ENCODE results near the gene ADAMTS3. TPM values are rescaled to one million over a fixed set of nuclear protein-coding genes. Genes with fewer than 3 reads are reported as not detected.

Gene ADAMTS3
- total and polyA plus RNA-seq, 2 of the 13 experiments (the other 11 are each of a cell fraction or from before 2014, with no cell fraction given) = not detected

DNA sequence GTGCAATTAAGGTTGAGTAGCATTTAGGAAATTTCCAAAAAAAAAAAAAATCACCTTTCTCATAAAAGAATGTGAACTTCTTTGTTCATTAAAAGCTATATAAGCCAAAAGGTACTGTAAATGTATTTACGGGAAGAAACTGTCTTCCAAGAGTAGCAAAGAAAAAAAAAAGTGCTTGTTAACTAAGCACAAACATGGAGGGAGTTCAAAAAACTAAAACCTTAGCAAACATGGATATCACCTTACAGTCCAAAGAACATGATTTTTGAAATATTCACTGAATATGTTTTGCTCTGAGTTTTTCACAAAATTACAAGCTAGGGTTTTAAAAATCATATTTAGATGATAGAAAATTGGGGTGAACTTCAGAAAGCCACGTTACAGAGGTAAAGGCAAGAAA is 217.5 kb downstream of the ADAMTS3 start:
- ChIA-PET POLR2A (no interaction called here), CTCF (ENCODE audit: low intra/inter-chr PET ratio, low total read pairs) (no interaction called here)
- H3K27me3 ChIP-seq (ENCODE audit: control insufficient read depth in 1 of 2, insufficient read depth in 2 of 2, low read length in 2 of 2) = no peaks in the 10 kb centered on the region
- no peak overlapping the region for H3K27ac ChIP-seq (ENCODE audit: extremely low read length, insufficient read depth, low read length)
- no peaks in the 10 kb centered on the region for H3K9me3 ChIP-seq (ENCODE audit: low read length)
- ATAC-seq = no peak
- H2AFZ ChIP-seq (ENCODE audit: low read length) = no peak overlapping the region
- H4K20me1 ChIP-seq (ENCODE audit: insufficient read depth, low read length) = no peaks in the 10 kb centered on the region
- H3K4me2 ChIP-seq (ENCODE audit: low read depth, low read length) = no peak overlapping the region
- no peak overlapping the region for H3K9ac ChIP-seq (ENCODE audit: insufficient read depth, low read depth, low read length)
- in situ Hi-C loops (cut with HindIII; ENCODE audit: extremely low pct_ligation_motif_present, low pct_unique_long_range_greater_than_20kb) (no loop called here), intact Hi-C loops (cut with micrococcal nuclease; ENCODE audit: unreplicated experiment) (no loop called here)
- no TSS peak for BruUV-seq (replicated peaks)
- DNase-seq (ENCODE audit: low spot score) = no peak
- H3K79me2 ChIP-seq (ENCODE audit: insufficient read depth, low read length) = no peaks in the 10 kb centered on the region
- H3K36me3 ChIP-seq (replicated peaks in 1 of 2; ENCODE audit: control insufficient read depth in 1 of 2, insufficient read depth in 2 of 2, low read length in 2 of 2) = no peaks in the 10 kb centered on the region
- TF ChIP-seq DNMT3B (CRISPR knock-in tag; conservative IDR thresholded peaks at IDR 0.05) (no peak), KMT2A (CRISPR knock-in tag; IDR thresholded peaks at IDR 0.05) (no peak), ZNF883 (CRISPR knock-in tag; IDR thresholded peaks at IDR 0.05; ENCODE audit: not compliant biosample characterization) (no peak), ZNF781 (CRISPR knock-in tag; IDR thresholded peaks at IDR 0.05; ENCODE audit: borderline replicate concordance, not compliant biosample characterization) (no peak), ZNF230 (CRISPR knock-in tag; IDR thresholded peaks at IDR 0.05) (no peak), BCL6 (CRISPR knock-in tag; IDR thresholded peaks at IDR 0.05) (no peak), MTA1 (CRISPR knock-in tag; IDR thresholded peaks at IDR 0.05; ENCODE audit: borderline replicate concordance) (no peak), ZNF891 (CRISPR knock-in tag; IDR thresholded peaks at IDR 0.05) (no peak), ZNF841 (CRISPR knock-in tag; IDR thresholded peaks at IDR 0.05; ENCODE audit: borderline replicate concordance) (no peak), NFE2 (CRISPR knock-in tag; IDR thresholded peaks at IDR 0.05) (no peak)
- TF ChIP-seq, protein P1, sequence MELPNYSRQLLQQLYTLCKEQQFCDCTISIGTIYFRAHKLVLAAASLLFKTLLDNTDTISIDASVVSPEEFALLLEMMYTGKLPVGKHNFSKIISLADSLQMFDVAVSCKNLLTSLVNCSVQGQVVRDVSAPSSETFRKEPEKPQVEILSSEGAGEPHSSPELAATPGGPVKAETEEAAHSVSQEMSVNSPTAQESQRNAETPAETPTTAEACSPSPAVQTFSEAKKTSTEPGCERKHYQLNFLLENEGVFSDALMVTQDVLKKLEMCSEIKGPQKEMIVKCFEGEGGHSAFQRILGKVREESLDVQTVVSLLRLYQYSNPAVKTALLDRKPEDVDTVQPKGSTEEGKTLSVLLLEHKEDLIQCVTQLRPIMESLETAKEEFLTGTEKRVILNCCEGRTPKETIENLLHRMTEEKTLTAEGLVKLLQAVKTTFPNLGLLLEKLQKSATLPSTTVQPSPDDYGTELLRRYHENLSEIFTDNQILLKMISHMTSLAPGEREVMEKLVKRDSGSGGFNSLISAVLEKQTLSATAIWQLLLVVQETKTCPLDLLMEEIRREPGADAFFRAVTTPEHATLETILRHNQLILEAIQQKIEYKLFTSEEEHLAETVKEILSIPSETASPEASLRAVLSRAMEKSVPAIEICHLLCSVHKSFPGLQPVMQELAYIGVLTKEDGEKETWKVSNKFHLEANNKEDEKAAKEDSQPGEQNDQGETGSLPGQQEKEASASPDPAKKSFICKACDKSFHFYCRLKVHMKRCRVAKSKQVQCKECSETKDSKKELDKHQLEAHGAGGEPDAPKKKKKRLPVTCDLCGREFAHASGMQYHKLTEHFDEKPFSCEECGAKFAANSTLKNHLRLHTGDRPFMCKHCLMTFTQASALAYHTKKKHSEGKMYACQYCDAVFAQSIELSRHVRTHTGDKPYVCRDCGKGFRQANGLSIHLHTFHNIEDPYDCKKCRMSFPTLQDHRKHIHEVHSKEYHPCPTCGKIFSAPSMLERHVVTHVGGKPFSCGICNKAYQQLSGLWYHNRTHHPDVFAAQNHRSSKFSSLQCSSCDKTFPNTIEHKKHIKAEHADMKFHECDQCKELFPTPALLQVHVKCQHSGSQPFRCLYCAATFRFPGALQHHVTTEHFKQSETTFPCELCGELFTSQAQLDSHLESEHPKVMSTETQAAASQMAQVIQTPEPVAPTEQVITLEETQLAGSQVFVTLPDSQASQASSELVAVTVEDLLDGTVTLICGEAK (IDR thresholded peaks at IDR 0.05) = no peak
- TF ChIP-seq, protein P1 (CRISPR knock-in tag; IDR thresholded peaks at IDR 0.05) = no peak
- TF ChIP-seq, protein P2, sequence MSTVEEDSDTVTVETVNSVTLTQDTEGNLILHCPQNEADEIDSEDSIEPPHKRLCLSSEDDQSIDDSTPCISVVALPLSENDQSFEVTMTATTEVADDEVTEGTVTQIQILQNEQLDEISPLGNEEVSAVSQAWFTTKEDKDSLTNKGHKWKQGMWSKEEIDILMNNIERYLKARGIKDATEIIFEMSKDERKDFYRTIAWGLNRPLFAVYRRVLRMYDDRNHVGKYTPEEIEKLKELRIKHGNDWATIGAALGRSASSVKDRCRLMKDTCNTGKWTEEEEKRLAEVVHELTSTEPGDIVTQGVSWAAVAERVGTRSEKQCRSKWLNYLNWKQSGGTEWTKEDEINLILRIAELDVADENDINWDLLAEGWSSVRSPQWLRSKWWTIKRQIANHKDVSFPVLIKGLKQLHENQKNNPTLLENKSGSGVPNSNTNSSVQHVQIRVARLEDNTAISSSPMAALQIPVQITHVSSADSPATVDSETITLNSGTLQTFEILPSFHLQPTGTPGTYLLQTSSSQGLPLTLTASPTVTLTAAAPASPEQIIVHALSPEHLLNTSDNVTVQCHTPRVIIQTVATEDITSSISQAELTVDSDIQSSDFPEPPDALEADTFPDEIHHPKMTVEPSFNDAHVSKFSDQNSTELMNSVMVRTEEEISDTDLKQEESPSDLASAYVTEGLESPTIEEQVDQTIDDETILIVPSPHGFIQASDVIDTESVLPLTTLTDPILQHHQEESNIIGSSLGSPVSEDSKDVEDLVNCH (CRISPR knock-in tag; IDR thresholded peaks at IDR 0.05) = no peak
- H3K4me3 ChIP-seq (replicated peaks in 1 of 3; ENCODE audit: insufficient read depth in 1 of 3, low read depth in 2 of 3, low read length in 3 of 3) = no peak overlapping the region
- 0% methylated on average over 2 of the region's 2 CpGs for WGBS (ENCODE audit: low lambda C conversion rate)
- H3K4me1 ChIP-seq (ENCODE audit: insufficient read depth, low read length) = no peaks in the 10 kb centered on the region
- FAIRE-seq = no peak

Data from HepG2 (cell line).